ENCODE results near the gene MRPL2.
A peak's percentile ranks its signal among the peaks of the same experiment; 100 is the strongest.

MRPL2 gene

DNA sequence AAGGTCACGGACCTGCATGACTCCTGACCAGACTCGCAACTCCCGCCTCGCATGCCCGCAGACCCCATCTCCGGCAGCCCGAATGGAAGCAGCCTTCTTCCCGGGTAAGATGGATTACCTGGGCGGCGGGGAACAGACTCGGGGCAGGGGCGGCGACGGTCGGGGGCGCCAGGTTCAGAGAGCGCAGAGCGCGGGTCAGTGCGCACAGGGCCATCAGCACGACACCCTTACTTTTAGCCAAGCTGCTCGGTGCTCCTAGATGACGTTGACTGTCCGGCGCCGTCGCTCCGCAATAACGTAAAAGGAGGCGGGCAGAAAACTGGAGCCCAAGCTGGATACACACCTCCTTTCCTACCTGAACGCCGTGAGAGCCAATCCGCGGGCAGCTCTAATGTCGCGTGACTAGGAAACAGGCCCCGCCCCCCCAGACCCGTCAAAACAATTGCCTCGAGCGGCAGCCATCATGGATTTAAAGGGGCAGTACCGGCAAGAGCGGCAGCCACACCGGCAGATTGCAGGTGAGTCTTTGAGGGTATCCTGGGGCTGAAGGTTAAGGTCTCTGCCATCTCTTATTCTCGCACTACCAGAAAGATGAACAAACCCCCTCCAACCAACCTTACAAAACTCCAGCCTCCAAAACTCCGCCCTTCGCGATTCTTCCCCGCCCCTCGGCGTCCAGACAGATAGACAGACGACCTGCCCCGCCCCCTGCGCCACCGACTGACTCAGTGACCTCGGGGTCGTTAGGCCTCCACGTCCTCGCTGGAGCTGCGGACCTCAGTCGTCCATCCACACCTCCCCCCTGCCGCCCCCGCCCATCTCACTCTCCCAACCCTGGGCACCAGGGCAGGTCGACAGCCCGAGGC, at the start of gene MRPL2, which contains the start of gene KLC4:
TSS of gene MRPL2 (minus strand) at position 267 of the 866 bp plus-strand sequence. CDS start at position 214, 53 bp downstream.
TSS of gene KLC4 (plus strand) at position 464 of the 866 bp plus-strand sequence. CDS start 1,705 bp downstream, outside the sequence.
- DNase-seq = peak; percentile 98

DNA sequence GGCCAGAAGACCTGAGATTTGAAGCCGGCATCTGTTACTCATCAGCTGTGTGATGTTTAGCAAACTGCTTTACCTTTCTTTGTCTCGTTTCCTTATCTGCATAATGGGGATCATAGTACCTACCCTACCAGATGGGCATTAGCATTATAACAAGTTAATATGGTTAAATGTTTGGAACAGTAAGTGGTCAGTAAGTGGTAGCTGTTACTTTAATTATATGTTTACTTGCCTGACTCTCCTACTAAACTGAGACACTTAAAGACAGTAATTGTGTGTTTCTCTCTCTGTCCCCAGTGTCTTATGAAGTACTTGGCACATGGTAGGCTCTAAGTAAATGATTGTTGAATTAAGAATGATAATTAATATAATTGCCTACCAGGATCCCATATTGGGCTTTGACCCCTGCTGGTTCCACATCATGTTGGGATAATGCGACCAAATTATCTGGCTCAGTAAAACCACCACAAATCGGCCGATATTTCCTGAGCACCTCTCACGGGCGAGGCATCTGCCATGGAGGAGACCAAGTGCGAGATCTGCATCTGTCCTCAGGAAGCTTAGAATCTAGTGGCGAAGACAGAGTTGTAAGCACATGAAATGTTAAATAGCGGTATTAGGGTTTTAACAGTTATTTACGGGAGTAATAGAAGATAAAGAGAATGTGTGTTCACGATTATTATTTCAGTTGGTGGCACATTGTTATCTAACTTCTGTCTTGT, 48.3 kb upstream of the MRPL2 start:
- no peak for DNase-seq

DNA sequence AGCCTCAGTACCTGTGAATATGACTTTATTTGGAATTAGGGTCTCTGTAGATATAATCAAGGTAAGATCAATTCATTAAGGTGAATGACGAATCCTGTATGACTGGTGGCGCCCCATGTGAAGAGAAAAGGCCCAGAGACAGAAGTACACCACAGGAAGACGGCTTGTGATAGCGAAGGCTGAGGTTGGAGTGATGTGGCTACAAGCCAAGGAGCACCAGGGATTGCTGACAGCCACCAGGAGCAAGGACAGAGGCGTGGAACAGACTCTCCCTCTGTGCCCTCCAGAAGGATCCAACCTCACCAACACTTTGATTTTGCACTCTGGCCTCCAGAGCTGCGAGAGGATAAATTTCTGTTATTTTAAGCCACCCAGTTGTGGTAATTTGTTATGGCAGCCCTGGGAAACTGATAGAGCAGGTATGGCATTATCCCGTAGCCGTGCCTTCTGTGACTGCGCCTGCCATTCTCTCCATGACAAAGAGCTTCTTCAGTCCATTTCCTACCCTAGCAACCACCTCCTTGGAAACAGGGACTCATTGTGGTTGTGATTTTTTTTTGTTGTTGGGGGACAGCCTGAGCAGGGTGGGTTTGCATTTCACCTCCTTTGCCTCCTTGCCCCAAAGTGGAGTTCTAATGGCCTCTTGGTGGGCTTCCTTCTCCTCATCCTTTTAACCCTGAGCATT, 46.4 kb upstream of the MRPL2 start:
- DNase-seq = no peak

DNA sequence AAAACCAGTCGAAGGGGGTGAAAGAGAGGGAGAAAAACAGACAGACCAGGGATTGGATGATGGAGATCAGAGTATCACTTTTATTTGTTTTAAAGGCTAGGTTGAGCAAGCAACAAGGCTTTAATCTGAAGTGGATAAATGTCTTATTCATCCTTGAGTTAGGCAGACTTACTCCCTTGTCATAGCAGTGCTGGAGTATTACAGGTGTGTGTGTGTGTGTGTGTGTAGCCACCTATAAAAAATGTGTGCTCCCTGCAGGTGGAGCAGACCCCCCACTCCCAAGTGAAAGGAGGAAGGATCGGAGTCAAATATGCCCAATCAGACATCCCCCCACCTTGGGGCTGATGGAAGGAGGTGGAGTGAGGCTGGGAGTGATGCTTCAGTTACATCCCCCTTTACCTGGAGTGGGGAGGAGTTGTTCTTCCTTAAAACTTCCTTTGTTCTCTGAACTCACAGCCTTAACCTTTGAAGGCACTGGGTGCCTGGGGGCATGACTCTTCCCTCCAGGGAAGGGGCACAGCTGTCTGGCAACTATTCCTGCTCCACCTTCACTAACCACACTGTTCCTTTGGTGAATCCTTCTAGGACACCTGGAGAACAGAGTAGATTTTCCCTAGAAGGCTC, 44.1 kb upstream of the MRPL2 start:
- DNase-seq = no peak

DNA sequence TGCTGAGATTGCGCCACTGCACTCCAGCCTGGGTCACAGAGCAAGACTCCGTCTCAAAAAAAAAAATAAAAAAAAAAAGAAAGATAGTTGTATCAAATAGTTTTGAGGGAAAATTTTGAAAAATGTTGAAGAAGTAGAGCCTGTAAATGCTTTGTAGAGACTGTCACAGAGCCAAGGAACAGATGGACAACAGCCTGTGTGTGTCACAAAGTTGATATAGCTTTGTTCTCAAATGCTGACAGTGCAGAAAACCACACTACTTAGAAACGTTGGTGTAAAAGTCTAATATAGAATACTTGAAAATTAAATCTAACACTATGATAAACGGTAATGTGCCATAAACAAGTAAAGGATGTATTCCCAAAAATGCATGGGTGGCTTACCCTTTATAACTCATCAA, 42.3 kb upstream of the MRPL2 start:
- no peak for DNase-seq

DNA sequence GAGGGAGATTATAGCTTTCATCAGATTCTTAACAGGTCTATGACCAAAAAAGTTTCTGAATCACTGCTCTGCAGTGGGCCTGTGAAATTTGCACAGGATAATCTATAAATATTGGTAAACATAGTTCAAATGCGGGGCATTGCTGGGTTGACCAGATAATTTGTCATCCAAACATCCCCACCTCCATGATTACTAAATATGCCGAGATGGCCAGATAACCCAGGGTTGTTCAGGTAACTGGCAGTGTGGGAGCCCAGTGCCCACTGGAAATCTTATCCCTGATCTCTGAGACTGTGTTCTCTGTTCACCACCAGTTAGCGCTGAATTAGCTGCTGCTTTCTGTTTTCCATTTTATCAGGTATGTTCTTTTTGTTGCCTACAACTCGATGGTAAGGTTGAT, 38.3 kb upstream of the MRPL2 start:
- DNase-seq = no peak

DNA sequence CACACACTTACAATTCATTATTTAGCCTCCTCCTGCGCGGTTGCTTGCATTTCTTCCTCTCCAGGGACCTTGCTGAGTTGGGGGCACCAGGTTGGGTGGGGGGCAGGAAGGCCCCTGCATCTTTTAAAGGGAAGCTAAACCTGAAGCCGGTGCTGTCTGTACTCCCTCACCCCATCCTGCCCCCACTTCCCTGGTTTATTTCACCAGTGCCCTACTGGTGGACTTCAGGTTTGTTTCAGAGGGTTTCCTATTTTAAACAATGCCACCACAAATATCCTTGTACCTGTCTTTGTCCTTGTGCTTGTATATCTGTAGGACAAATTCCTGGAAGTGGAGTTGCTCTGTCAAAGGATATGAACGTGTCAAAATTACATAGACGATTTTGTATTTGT, 37.9 kb upstream of the MRPL2 start:
- DNase-seq = no peak

DNA sequence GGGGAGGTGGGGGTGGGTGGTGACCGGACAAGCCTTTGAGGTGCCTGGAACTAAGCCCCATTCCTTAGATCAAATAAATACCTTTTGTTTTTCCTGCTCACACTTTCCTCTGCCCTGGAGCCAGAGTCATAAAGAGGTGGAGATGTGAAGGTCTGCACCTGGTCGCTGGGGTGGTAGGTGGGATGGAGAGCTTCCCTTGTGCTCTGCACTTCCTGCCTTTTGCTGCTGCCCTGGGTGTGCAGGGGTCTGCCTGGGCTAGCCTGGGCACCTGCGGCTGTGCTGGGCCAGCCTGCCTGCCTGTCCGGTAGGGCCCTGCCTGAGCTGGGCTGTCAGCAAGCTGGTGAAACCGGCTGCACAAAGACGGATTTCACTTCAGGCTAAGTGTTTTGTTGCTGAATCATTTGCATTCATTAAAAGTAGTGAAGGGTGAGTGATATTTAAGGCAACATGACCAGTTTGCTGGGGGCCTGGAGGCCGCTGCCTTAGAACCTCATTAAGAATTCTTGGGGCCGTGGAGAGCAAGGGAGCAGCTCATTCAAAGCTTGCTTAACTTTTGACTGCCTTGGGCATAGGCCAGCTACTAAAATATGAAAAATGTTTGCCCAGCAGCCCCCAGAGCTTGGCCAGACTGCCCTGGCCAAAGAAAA, 37.3 kb upstream of the MRPL2 start:
- no peak for DNase-seq

DNA sequence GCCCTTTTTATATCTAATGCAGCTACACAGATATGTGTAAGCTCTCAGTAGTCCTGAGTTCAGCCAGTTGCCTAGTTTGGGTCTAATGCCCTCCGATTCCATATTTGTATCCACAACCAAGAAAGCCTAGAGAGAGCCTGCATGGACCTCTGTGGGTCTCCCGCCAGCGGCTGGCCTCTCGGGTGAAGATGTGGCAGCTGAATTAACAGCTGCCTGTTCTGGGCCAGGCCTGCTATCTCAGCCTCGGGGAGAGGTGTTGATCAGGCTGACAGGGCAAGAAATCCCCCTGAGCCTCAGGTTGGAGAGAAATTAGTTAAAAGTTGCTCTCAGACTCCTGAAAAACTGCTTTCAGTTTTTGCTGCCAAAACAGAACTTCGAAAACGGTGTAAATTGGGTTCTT, 36.7 kb upstream of the MRPL2 start:
- DNase-seq = no peak

DNA sequence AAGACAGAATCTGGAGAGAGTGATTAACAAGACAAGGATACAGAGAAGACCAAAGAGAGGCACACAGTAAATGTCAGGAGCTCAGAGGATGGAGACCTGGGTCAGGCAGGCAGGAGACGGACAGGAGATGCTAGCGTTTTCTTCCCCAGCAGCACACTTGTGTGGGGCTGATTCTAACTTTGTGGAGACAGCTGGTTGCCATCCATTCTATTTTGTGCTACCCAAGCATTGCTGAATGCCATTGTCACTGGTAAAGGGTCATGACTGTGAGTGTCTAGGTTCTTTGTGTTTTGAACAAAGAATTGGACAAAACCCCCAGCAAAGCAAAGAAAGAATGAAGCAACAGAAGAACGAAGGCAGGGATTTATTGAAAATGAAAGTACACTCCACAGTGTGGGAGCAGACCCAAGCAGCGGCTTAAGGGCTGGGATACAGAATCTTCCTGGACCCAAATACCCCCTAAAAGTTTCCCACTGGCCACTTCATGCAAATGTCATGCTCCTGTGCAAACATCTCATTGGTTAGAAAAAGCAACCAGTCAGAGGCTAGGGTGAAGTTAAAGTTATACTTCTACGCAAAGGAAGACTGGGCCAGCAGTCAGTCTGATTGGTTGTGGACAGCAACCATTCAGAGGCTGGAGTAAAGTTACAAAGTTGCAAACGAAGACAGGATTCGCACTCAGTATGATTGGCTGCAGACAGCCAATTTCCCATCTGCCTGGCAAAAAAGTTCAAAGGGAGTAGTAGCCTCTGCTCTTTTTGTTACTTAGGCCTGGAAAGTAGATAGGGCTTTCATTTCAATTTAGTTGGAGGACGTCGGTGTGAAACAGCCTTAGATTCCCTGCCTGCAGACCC, 34.4 kb upstream of the MRPL2 start:
- DNase-seq = no peak

DNA sequence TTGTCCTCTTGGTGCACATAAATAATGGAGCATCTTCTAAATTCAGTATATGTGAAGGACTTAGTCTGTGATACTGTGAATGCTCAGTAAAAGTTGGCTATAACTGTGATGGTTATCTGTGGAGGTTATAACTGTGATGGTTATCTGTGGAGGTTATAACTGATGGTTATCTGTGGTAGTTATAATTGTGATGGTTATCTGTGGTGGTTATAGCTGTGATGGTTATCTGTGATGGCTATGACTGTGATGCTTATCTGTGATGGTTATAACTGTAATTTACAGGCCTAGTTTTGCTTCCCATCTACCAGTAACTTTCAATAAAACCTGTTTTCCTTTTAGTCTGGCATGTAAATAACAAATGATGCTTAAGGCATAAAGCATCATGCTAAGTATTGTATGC, 33.4 kb upstream of the MRPL2 start:
- DNase-seq = no peak

DNA sequence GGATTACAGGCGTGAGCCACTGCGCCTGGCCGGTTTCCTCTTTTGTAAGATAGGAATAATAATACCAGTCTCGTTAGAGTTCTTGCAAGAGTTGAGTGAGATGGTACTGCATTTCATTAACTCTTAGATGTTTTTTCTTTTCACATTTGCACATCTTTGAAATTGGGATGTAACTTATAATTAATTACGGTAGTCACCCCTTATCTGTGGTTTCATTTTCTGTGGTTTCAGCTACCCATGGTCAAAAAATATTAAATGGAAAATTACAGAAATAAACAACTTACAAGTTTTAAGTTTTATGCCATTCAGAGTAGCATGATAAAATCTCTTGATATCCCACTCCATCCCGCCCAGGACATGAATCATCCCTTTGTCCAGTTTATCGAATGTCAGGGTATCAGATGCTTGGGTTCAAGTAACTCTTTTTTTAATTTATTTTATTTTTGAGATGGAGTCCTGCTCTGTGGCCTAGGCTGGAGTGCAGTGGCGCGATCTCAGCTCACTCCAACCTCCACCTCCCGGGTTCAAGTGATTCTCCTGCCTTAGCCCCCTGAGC, 32.3 kb upstream of the MRPL2 start:
- DNase-seq = no peak

DNA sequence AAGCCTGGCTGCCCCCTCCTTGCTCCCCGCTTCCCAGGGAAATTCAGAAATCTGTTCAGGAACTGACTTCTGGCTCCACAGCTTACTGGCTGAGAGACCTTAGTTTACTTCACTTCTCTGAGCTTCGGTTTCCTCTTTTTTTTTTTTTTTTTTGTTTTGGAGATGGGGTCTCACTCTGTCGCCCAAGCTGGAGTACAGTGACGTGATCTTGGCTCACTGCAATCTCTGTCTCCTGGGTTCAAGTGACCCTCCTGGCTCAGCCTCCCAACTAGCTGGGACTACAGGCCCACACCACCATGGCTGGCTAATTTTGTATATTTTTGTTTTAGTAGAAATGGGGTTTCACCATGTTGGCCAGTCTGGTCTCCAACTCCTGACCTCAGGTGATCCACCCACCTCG, 31.8 kb upstream of the MRPL2 start:
- no peak for DNase-seq

DNA sequence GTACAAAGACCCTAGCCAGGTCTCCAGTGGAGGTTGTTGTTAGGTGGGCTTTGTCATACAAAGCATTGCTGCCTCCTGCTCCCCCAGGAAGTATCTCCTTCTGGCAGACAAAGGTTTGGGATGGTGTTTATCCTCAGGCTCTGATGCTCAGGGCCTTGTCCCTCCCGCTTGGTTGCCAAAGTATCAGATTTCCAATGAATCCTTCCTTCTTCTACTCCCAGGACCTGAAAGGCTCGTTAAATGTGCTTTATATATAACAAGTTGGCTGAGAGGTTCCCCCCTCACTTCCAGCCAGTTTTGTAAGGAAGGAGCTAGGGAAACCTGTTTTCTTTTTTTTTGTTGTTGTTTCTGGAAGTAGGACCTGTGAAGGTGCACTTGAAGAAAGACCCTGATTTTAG, 31.3 kb upstream of the MRPL2 start:
- no peak for DNase-seq

DNA sequence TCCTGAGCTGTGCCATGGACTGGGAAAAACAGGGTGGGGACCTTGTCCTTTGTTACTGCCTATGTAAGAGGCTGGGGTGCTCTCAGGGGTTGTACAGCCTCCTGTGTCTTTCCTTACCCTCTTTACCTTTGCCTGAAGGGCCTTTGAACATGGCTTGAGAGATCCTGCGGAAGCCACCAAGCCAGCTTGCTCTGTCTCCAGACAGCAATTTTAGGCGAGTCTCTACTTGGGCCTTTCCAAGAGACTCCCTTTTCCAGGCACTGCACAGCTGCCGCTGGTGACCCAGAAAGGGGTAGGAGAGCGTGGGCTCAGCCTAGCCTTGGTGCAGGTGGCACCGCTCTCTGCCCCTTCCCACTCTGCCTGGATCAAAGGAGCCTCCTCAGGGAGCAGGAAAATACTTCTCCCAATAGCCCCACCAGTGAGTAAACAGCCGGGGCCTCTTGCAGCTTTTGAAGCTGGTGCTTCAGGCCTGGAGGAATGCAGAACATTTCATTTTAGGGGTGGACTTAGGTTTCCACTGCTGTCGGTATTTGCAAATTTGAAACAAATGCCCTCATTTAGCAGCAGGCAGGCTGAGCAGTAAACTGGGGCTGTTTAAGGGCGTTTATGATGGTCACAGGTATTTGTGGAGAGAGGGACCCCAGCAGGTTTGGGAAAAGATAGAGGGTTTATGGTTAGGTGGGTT, 30.8 kb upstream of the MRPL2 start:
- no peak for DNase-seq

DNA sequence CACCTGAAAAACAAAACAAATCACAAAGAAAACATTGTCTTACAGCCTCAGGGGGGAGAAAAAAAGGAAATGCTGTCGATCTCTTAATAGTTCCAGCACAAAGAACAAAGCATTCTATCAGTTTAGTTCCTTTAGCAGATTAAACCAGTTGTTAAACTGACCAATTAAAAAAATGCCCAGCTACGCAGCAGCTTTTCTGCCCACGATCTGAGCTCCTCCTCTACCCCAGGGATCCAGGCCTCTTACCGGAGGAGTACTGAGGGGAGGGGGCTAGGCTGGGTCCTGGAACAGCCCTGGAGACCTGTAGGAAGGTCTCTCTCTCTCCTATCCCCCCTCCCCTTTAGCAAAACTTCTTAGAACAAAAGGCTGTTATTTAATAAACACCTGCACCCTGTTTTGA, 30.2 kb upstream of the MRPL2 start:
- DNase-seq = no peak

DNA sequence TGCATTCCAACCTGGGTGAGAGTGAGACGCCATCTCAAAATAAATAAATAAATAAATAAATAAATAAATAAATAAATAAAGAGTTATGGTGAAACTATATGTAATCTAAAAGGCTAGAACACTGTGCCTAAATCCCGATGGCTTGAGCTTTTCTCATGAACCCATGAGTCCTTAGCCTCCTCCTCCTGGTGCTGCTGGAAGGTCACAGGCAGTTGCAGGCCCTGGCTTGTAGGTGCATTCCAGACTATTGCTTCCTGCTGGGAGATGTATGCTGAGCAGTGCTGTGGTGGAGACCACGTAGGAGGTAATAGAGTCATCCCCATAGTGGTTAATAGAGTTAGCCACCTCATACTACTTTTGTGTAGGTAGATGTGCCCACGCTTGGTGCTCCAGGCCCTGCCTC, 29.4 kb upstream of the MRPL2 start:
- DNase-seq = no peak

DNA sequence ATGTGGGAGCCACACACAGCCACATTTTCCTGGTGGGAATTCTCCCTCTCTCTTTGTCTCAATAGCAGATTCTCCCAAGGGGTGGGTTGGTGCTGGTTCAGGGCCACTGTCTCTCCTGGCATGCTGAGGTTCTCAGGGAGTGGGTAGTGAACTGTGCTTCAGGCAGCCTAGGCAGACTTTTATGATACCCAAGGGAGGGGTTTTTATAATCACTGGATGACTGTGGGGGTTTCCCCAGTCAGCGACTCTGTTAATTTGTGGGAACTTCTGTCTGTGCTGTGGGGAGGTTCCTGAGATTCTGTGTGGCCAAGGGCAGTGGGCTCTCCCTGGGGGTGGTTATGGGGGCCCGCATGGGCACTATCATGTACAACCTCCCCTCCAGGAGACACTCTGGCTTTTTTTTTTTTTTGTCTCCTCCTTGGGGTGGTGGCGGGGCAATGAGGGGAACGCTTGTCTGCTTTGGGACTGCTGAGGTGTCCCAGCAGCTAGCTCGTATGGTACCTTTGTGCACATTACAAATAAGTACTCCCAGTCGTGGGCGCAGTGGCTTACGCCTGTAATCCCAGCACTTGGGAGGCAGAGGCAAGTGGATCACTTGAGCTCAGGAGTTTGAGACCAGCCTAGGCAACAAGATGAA, 26.9 kb upstream of the MRPL2 start:
- no peak for DNase-seq

DNA sequence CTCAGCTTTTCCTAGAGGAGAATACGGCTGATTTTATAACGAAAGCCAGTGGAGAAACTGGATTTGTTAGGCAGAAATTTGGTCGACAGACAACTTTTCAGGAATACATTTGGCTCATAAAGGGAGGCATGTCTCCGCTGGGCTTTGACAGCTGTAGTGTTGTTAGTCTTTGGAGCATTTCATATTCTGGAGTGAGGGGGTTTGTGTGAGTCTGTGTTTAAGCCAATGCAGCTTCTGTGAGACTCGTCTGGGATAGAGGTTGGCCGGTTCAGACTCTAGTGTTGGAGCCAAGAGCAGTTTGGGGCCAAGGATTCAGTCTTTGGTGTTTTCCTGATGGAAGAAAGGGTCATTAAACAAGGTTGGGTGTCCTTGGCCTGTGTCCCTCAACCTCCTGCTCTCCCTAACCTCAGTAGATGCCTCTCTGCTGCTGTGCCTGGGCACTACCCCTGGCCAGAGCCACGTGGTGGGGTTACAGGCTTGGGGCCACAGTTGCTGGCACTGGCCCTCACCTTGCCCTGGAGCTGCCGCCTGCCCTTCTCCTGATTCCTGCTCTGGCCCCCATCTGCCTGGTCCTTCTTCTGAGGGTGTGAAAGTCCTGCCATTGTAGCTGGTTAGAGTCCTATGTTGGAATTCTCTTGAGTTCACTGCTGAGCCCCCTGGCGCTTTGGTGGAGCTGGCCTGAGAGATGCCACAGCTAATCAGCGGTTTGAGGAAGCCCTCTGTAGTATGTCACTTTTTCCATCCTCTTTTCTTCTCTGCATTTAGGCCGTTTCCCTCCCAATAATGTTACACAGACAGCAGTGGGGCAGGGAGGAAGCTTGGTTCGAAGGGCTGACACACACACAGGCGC, 23.8 kb upstream of the MRPL2 start:
- DNase-seq = no peak
